ENCODE results near the gene ANAPC4.

ANAPC4 gene

DNA sequence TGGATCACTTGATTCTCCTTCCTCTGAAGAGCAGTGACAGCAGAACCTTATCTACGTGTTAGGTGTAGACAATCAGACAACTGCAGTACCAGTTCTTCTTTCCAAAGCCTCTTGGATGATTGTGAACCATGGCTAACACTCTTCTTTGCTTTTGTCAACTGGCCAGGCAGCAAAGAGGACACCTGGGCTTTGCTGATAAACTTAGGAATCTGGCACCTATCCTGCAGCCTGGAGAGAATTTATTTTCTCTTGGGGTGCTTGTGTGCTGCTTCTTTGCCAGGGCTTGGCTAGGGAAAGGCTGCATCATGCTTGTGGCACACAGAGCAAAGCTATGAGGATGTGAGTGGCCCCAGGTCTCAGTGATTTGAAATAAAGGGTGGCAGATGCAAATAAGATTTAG, 77.4 kb downstream of the ANAPC4 start:
- POLR2A ChIA-PET = no interaction called here
- no peak for DNase-seq (ENCODE audit: extremely low spot score)
- TF ChIP-seq, protein P1, sequence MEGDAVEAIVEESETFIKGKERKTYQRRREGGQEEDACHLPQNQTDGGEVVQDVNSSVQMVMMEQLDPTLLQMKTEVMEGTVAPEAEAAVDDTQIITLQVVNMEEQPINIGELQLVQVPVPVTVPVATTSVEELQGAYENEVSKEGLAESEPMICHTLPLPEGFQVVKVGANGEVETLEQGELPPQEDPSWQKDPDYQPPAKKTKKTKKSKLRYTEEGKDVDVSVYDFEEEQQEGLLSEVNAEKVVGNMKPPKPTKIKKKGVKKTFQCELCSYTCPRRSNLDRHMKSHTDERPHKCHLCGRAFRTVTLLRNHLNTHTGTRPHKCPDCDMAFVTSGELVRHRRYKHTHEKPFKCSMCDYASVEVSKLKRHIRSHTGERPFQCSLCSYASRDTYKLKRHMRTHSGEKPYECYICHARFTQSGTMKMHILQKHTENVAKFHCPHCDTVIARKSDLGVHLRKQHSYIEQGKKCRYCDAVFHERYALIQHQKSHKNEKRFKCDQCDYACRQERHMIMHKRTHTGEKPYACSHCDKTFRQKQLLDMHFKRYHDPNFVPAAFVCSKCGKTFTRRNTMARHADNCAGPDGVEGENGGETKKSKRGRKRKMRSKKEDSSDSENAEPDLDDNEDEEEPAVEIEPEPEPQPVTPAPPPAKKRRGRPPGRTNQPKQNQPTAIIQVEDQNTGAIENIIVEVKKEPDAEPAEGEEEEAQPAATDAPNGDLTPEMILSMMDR (IDR thresholded peaks at IDR 0.05; ENCODE audit: control extremely low read depth, extremely low read depth, low read depth, missing control alignments) = no peak
- CTCF ChIA-PET = interaction anchor here (1.0 to 2.5 kb wide), 2 partner anchors 12 to 14 kb away, joined by 3 to 20 read pairs; no protein-coding TSS in a partner anchor

DNA sequence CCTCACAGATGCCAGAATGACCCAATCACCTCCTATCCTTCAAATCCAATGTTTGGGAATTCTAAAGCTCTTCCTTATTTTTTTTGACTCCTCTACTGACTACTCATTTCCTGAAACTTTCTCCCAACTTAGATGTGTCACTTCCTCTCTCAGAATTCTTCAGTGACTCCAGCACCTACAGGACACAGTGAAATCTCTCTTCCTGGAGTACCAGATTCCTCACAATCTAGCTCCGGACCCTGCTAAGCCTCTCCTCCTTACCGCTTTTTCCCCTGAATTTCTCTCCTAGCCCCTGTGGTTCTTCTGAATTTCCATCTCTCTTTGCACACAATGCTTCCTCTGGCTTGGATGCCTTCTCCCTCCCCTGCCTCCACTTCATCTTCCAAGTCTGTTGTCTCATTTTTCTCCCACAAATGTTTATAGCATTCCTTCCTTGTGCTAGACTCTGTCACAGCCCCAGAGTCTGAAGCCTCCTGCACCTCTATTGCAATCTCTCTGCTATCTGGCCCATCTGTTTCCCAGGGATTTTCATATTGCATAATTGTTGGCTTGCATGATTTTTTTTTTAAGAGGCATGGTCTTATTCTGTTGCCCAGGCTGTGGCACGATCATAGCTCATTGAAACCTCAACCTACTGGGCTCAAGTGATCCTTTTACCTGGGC, 80.1 kb downstream of the ANAPC4 start:
- CTCF ChIA-PET = interaction anchor here (1.3 kb wide), 1 partner anchor 10 kb away, joined by 3 read pairs; no protein-coding TSS in a partner anchor
- POLR2A ChIA-PET = no interaction called here
- no peak for DNase-seq (ENCODE audit: extremely low spot score)
- TF ChIP-seq, protein P1 (IDR thresholded peaks at IDR 0.05; ENCODE audit: control extremely low read depth, extremely low read depth, low read depth, missing control alignments) = no peak

DNA sequence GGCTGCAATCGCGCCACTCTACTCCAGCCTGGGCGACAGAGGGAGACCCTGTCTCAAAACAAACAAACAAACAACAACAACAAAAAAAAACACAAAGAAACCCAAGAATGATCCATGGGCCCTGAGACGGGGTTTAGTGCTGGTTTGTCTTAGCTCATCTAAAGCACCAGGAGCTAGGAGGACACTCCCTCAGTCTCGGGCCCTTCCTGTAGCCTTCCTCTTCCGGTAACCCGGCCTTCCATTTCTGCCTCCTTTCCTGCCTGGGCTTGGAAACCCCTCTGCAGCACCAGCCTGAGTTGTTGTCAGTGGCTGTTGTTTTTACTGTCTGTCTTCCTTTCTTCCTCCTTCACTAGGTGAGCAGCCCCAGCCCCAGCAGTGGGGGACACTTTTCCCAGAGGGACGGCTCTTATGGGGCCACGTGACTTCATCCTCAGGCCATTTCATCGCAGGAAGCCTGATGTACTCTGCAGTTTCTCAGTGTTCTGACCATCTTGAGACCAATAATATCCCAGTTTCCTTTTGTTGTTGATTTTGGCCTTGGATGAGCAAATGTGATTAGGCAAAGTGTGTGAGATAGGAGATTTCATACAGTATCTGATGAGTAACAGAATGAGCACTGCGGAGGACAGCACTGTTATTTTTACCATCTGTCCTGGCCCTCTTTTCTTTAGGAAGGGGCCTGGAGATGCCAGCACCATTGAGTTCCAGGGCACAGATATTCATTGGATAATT, 90.1 kb downstream of the ANAPC4 start:
- POLR2A ChIA-PET = no interaction called here
- DNase-seq (ENCODE audit: extremely low spot score) = no peak
- CTCF ChIA-PET = interaction anchor here (0.9 to 1.0 kb wide), 2 partner anchors 10 to 11 kb away, joined by 3 read pairs; no protein-coding TSS in a partner anchor
- TF ChIP-seq, protein P1 (IDR thresholded peaks at IDR 0.05; ENCODE audit: control extremely low read depth, extremely low read depth, low read depth, missing control alignments) = no peak

DNA sequence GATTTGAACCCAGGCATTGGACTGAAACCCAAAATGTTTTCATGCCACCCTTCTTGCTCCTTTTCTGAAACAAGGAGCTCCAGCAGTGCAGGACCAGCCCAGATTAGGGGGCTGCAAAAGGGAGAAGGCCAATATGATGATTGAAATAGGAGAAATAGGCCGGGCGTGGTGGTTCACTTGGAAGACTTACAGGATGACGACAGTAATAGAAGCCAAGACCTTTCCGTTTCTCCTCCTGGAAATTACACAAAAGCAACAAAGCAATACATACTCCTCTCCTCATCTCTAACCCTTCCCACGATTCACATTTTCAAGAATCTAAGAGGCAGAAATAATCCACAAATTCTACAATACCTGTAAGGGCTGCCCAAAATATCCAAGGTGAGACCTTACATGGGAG, 90.8 kb downstream of the ANAPC4 start:
- ChIA-PET CTCF (interaction anchor here (0.9 to 1.6 kb wide), 2 partner anchors 9 to 12 kb away, joined by 3 read pairs; no protein-coding TSS in a partner anchor), POLR2A (no interaction called here)
- TF ChIP-seq, protein P1 (IDR thresholded peaks at IDR 0.05; ENCODE audit: control extremely low read depth, extremely low read depth, low read depth, missing control alignments) = no peak
- no peak for DNase-seq (ENCODE audit: extremely low spot score)
